Measurements from ENCODE around the gene KHK.

Gene KHK

GRCh38 chr2:27130396-27130795 lies 43.8 kb downstream of the KHK start:
- no peak for DNase-seq

GRCh38 chr2:27131429-27131828 lies 44.9 kb downstream of the KHK start:
- no peak for DNase-seq

- no peak for DNase-seq
These were observed 46.8 kb downstream of the KHK start for GRCh38 chr2:27133195-27133875.

- peak; percentile 98 for DNase-seq
These were observed 47.6 kb downstream of the KHK start, which contains the start of gene PREB for GRCh38 chr2:27133905-27134780. TSS of gene PREB (minus strand) at chr2:27134636. CDS start at chr2:27134421, 215 bp downstream.

GRCh38 chr2:27134781-27135477 lies 48.4 kb downstream of the KHK start:
- no peak for DNase-seq

- DNase-seq = no peak
These were observed 48.9 kb downstream of the KHK start for GRCh38 chr2:27135478-27135955.

GRCh38 chr2:27136751-27137150 lies 50.2 kb downstream of the KHK start:
- no peak for DNase-seq

GRCh38 chr2:27137322-27137935 lies 50.9 kb downstream of the KHK start:
- no peak for DNase-seq

GRCh38 chr2:27138111-27138510 lies 51.5 kb downstream of the KHK start:
- no peak for DNase-seq

GRCh38 chr2:27139310-27139709 lies 52.7 kb downstream of the KHK start, which contains the start of gene PRR30:
TSS of gene PRR30 (minus strand) at chr2:27139410. CDS start at chr2:27138329, 1,081 bp downstream.
- no peak for DNase-seq

GRCh38 chr2:27143285-27143684 lies 56.7 kb downstream of the KHK start:
- no peak for DNase-seq

GRCh38 chr2:27145682-27146081 lies 59.1 kb downstream of the KHK start:
- DNase-seq = no peak

- no peak for DNase-seq
These were observed 61.4 kb downstream of the KHK start for GRCh38 chr2:27147935-27148334.

- no peak for DNase-seq
These were observed 62.3 kb downstream of the KHK start, which contains the start of gene TCF23 for GRCh38 chr2:27148801-27149439. TSS of gene TCF23 (plus strand) at chr2:27149004. CDS start at chr2:27149134, 130 bp downstream.

GRCh38 chr2:27149570-27150405 lies 63.2 kb downstream of the KHK start:
- DNase-seq = no peak
